A673 (cell line): ENCODE data around the gene ESR1. TPM values are rescaled to one million over a fixed set of nuclear protein-coding genes. Genes with fewer than 3 reads are reported as not detected.

Experiments used
- BruUV-seq: library from RNA; stranded (reverse); fragments of 400-500 nt; replicated peaks from 2 replicates; lab custom pipeline; 2021; lab: Mats Ljungman, UMichigan
- CTCF ChIA-PET: fragments of 300-600 bp; sonication (Branson Sonifier 250); formaldehyde crosslinking; loops from one replicate; lab custom pipeline; 2022; ENCODE audit warnings: antibody characterized with exemption; lab: Charles Lee
- POLR2A ChIA-PET: fragments of 300-600 bp; sonication (Branson Sonifier 250); formaldehyde crosslinking; loops from one replicate; lab custom pipeline; 2022; ENCODE audit warnings: antibody characterized with exemption; ENCODE audit not compliant: low non-redundant PET; lab: Charles Lee
- DNase-seq: peaks from one replicate; pipeline ENCODE4 v3.0.0-alpha.2; 2015; ENCODE audit warnings: low spot score
- H3K27ac ChIP-seq: fragments of 200-600 bp; sonication (generic); 2 replicates; pipeline ENCODE4 v1.5.1; 2016; ENCODE audit warnings: mixed run types, low read depth, mild to moderate bottlenecking, mixed read lengths, antibody characterized with exemption, low read length; ENCODE audit not compliant: poor library complexity, severe bottlenecking
- H3K27me3 ChIP-seq: fragments of 200-600 bp; sonication (generic); replicated peaks from 2 replicates; pipeline ENCODE4 v1.6.1; 2017; ENCODE audit warnings: mixed run types, low read depth, mild to moderate bottlenecking, mixed read lengths, antibody characterized with exemption, low read length; ENCODE audit not compliant: insufficient read depth, poor library complexity
- H3K36me3 ChIP-seq: fragments of 200-600 bp; sonication (generic); 2 replicates; pipeline ENCODE4 v1.6.1; 2016; ENCODE audit warnings: mixed run types, mild to moderate bottlenecking, mixed read lengths, antibody characterized with exemption, low read length; ENCODE audit not compliant: insufficient read depth, poor library complexity, severe bottlenecking
- H3K4me1 ChIP-seq: fragments of 200-600 bp; sonication (generic); 2 replicates; pipeline ENCODE4 v1.6.1; 2017; ENCODE audit warnings: mixed run types, mild to moderate bottlenecking, mixed read lengths, antibody characterized with exemption, low read length; ENCODE audit not compliant: insufficient read depth, poor library complexity, severe bottlenecking
- H3K4me3 ChIP-seq: fragments of 200-600 bp; sonication (generic); 2 replicates; pipeline ENCODE4 v1.5.1; 2016; ENCODE audit warnings: low read depth, mixed run types, mild to moderate bottlenecking, mixed read lengths, low read length; ENCODE audit not compliant: poor library complexity, severe bottlenecking
- H3K9me3 ChIP-seq: fragments of 200-600 bp; sonication (generic); 2 replicates; pipeline ENCODE4 v1.6.1; 2016; ENCODE audit warnings: mixed run types, low read depth, mild to moderate bottlenecking, mixed read lengths, antibody characterized with exemption, low read length; ENCODE audit not compliant: poor library complexity, severe bottlenecking
- EZH2 ChIP-seq: fragments of 200-600 bp; sonication (generic); IDR thresholded peaks from 2 replicates; pipeline ENCODE4 v1.6.1; 2017; ENCODE audit warnings: borderline replicate concordance, low read depth, mild to moderate bottlenecking, mixed read lengths, antibody characterized with exemption, low read length; ENCODE audit not compliant: poor library complexity, severe bottlenecking
- intact Hi-C: fragments of 100-400 bp; cut with micrococcal nuclease; formaldehyde crosslinking; loops from one replicate; pipeline ENCODE4 v1.10.0; 2022; ENCODE audit not compliant: unreplicated experiment
- total RNA-seq: library from RNA; stranded (reverse); gene quantifications from 2 replicates; pipeline ENCODE4 v1.2.3, GENCODE V29; 2021
- TF ChIP-seq, protein P1 (sequence below): fragments of 300-800, 200-600 bp; sonication (generic); conservative IDR thresholded peaks from 2 replicates; pipeline ENCODE4 v1.5.1; 2017; ENCODE audit warnings: low read depth, mild to moderate bottlenecking, antibody characterized with exemption, low read length, moderate library complexity, mixed read lengths

Gene ESR1
- total RNA-seq, 1 experiment from 2014 or later = not detected

DNA sequence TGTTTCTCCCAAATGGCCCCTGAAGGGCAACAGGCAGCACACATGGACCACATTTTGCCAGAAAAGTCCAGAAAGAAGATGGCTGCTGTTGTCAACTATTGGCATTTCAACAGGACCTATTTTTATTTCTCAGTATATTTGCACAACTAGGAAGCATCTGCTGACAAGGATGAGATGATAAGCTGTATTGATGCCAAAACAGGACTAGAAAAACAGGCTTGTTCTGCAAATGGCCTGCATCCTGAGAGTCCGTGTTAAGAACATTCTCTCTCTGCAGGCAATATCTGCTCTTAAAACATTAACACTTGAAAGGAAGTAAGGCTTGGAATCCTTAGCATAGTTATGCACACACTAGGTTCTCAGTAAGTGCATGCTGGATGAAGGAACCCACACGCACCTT is 283.7 kb downstream of the ESR1 start:
- CTCF ChIA-PET = no interaction called here

DNA sequence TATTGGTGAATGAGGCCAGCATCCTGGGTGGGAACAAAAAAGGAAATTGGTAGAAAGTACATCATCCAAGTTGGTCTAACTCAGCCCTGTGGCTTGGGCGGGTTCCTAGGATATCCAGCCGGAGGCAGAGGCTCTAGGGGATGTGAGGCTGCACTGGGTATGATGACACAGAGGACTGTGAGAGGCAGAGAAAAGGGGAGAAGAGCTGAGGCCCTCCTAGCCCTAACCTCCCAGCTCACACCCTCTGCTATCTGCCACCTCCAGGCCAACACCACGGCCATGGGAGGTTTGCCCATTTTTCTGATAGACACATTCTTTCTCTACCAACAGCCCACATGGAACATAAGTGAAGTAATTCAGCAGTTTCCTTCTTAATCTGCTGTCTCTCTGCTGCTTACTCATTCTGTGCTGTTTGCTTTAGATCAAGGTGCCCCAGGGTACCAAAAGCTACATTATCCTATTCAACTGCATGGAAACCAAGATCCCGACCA is 284.4 kb downstream of the ESR1 start:
- POLR2A ChIA-PET = no interaction called here
- no peak for TF ChIP-seq EZH2
- TF ChIP-seq, protein P1, sequence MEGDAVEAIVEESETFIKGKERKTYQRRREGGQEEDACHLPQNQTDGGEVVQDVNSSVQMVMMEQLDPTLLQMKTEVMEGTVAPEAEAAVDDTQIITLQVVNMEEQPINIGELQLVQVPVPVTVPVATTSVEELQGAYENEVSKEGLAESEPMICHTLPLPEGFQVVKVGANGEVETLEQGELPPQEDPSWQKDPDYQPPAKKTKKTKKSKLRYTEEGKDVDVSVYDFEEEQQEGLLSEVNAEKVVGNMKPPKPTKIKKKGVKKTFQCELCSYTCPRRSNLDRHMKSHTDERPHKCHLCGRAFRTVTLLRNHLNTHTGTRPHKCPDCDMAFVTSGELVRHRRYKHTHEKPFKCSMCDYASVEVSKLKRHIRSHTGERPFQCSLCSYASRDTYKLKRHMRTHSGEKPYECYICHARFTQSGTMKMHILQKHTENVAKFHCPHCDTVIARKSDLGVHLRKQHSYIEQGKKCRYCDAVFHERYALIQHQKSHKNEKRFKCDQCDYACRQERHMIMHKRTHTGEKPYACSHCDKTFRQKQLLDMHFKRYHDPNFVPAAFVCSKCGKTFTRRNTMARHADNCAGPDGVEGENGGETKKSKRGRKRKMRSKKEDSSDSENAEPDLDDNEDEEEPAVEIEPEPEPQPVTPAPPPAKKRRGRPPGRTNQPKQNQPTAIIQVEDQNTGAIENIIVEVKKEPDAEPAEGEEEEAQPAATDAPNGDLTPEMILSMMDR = no peak

More for the DNA sequence above, 283.7 kb downstream of the ESR1 start:
- H3K4me1 ChIP-seq = no peaks in the 10 kb centered on the region
- POLR2A ChIA-PET = no interaction called here
- BruUV-seq = no TSS peak
- no peaks in the 10 kb centered on the region for H3K36me3 ChIP-seq
- DNase-seq = no peak
- no peaks in the 10 kb centered on the region for H3K9me3 ChIP-seq
- no peaks in the 10 kb centered on the region for H3K27me3 ChIP-seq
- TF ChIP-seq, protein P1 = no peak
- no peak for TF ChIP-seq EZH2
- intact Hi-C loops = no loop called here
- no peak overlapping the region for H3K4me3 ChIP-seq
- no peak overlapping the region for H3K27ac ChIP-seq

DNA sequence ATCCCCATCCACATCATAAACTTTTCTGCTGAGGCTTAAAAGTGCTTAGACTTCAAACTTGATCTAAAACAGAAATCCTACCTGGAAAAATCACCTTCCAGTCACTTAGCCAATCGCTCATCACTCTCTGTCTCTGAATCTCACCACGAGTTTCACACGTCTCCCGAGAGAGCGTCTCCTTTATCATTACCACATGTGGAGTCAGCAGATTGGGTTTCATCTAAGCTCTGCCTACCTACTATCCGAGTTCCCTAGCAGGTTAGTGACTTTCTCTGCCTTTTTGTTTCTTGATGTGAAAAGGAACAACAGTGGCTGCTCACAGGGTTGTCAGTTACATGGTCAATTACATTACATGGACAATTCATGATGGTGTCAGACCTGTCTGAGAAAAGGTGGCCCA is 286.2 kb downstream of the ESR1 start:
- no peak overlapping the region for H3K4me3 ChIP-seq
- no peaks in the 10 kb centered on the region for H3K36me3 ChIP-seq
- POLR2A ChIA-PET = no interaction called here
- H3K9me3 ChIP-seq = no peaks in the 10 kb centered on the region
- CTCF ChIA-PET = no interaction called here
- TF ChIP-seq, protein P1 = no peak
- TF ChIP-seq EZH2 = no peak
- DNase-seq = no peak
- no peaks in the 10 kb centered on the region for H3K4me1 ChIP-seq
- intact Hi-C loops = no loop called here
- H3K27ac ChIP-seq = no peak overlapping the region
- no TSS peak for BruUV-seq
- H3K27me3 ChIP-seq = no peaks in the 10 kb centered on the region

More for the DNA sequence above, 284.4 kb downstream of the ESR1 start:
- CTCF ChIA-PET = no interaction called here
- Histone ChIP-seq H3K4me3 (no peak overlapping the region), H3K27ac (no peak overlapping the region), H3K9me3 (no peaks in the 10 kb centered on the region), H3K4me1 (no peaks in the 10 kb centered on the region), H3K36me3 (no peaks in the 10 kb centered on the region), H3K27me3 (no peaks in the 10 kb centered on the region)
- intact Hi-C loops = no loop called here
- no peak for DNase-seq
- no TSS peak for BruUV-seq
